ENCODE data around the gene EIF3A.

Gene EIF3A

DNA sequence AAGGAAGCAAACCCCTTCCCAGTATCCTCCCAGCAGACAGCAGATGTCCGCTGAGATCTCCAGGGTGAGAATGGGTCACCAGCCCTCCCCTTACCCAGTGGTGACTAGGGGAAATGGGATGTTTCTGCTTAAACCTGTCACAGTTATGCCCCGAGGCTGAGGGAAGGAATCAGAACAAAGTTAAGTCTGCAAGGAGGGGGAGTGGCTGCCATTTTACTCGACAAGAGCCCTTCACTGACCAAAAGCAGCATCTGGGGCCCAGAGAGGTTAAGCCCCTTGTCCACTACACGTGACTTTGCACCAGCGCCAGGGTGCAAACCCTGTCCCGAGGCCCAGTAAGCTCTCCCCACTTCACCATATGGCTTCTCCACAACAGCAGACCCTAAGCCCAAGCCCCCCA lies 55.7 kb downstream of the EIF3A start:
- Histone ChIP-seq H3K27ac (ENCODE audit: low read depth, low read length) (no peak overlapping the region), H3F3A (ENCODE audit: insufficient read depth) (no peaks in the 10 kb centered on the region), H3K9me2 (replicated peaks; ENCODE audit: insufficient read depth, low read length) (no peaks in the 10 kb centered on the region), H3K79me2 (ENCODE audit: insufficient read depth, low read length) (no peaks in the 10 kb centered on the region), H3K4me2 (ENCODE audit: low read depth, low read length, poor library complexity, severe bottlenecking) (no peak overlapping the region), H4K20me1 (ENCODE audit: low read depth, low read length) (no peaks in the 10 kb centered on the region), H3K9me3 (ENCODE audit: insufficient read depth, low read length) (no peaks in the 10 kb centered on the region), H3K4me3 (ENCODE audit: insufficient read depth, low read length, poor library complexity, severe bottlenecking) (no peak overlapping the region), H3K27me3 (ENCODE audit: low read length) (no peaks in the 10 kb centered on the region), H3K36me3 (ENCODE audit: low read length) (no peaks in the 10 kb centered on the region), H2AFZ (ENCODE audit: low read depth, low read length, severe bottlenecking) (no peak overlapping the region), H3K9ac (ENCODE audit: low read length) (no peak overlapping the region)
- no peak for TF ChIP-seq CTCF (IDR thresholded peaks at IDR 0.05; ENCODE audit: insufficient read depth, low read length, poor library complexity, severe bottlenecking)
- no peak for TF ChIP-seq EZH2phosphoT487 (conservative IDR thresholded peaks at IDR 0.05; ENCODE audit: low read length)

- no peak for TF ChIP-seq CTCF (IDR thresholded peaks at IDR 0.05; ENCODE audit: insufficient read depth, low read length, poor library complexity, severe bottlenecking)
- TF ChIP-seq EZH2phosphoT487 (conservative IDR thresholded peaks at IDR 0.05; ENCODE audit: low read length) = no peak
- H2AFZ ChIP-seq (ENCODE audit: low read depth, low read length, severe bottlenecking) = no peak overlapping the region
- H3K79me2 ChIP-seq (ENCODE audit: insufficient read depth, low read length) = no peaks in the 10 kb centered on the region
- H3F3A ChIP-seq (ENCODE audit: insufficient read depth) = no peaks in the 10 kb centered on the region
- H3K9me2 ChIP-seq (replicated peaks; ENCODE audit: insufficient read depth, low read length) = no peaks in the 10 kb centered on the region
- no peaks in the 10 kb centered on the region for H3K27me3 ChIP-seq (ENCODE audit: low read length)
- H3K9ac ChIP-seq (ENCODE audit: low read length) = no peak overlapping the region
- no peak overlapping the region for H3K27ac ChIP-seq (ENCODE audit: low read depth, low read length)
- no peaks in the 10 kb centered on the region for H3K36me3 ChIP-seq (ENCODE audit: low read length)
- H4K20me1 ChIP-seq (ENCODE audit: low read depth, low read length) = no peaks in the 10 kb centered on the region
- no peak overlapping the region for H3K4me3 ChIP-seq (ENCODE audit: insufficient read depth, low read length, poor library complexity, severe bottlenecking)
- H3K9me3 ChIP-seq (ENCODE audit: insufficient read depth, low read length) = no peaks in the 10 kb centered on the region
- H3K4me2 ChIP-seq (ENCODE audit: low read depth, low read length, poor library complexity, severe bottlenecking) = no peak overlapping the region
Observed at GRCh38 chr10:119023553-119023868, 57.1 kb downstream of the EIF3A start.

DNA sequence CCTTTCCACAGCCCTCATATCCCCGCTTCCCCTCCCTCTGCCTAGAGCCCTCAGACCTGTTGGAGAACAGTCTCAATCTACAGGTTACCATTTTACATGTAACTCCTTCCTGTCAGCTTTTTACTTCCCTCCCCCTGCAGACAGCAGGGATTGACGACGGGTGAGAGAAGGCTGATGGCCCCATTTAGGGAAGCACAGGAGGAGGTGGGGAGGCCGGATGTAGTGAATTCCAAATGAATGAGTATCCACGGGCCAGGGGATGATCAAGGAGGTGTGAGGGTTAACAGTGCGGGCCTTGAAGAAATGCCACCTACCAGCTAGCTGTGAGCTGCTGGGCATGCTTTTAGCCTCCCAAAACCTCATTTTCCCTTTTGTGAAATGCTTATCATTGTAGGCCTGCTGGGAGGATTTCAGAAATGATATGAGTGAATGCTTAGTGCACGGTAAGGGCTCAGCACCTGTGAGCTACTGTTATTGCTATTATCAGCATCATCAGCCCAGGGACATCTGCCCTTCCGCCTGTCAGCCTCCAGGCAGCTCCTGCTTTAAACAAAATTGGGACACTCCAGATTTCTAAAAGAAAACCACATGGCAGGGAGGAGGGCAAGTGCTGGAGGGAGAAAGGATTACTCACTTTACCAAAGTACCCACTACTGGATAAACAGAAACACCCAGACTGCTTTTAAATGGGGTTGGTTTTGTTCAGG lies 57.6 kb downstream of the EIF3A start:
- no peaks in the 10 kb centered on the region for H3K36me3 ChIP-seq (ENCODE audit: low read length)
- H3K27me3 ChIP-seq (ENCODE audit: low read length) = no peaks in the 10 kb centered on the region
- no peaks in the 10 kb centered on the region for H3K9me2 ChIP-seq (replicated peaks; ENCODE audit: insufficient read depth, low read length)
- H2AFZ ChIP-seq (ENCODE audit: low read depth, low read length, severe bottlenecking) = no peak overlapping the region
- H4K20me1 ChIP-seq (ENCODE audit: low read depth, low read length) = no peaks in the 10 kb centered on the region
- no peak overlapping the region for H3K9ac ChIP-seq (ENCODE audit: low read length)
- H3K79me2 ChIP-seq (ENCODE audit: insufficient read depth, low read length) = no peaks in the 10 kb centered on the region
- no peak overlapping the region for H3K27ac ChIP-seq (ENCODE audit: low read depth, low read length)
- H3K4me3 ChIP-seq (ENCODE audit: insufficient read depth, low read length, poor library complexity, severe bottlenecking) = no peak overlapping the region
- TF ChIP-seq CTCF (IDR thresholded peaks at IDR 0.05; ENCODE audit: insufficient read depth, low read length, poor library complexity, severe bottlenecking) (no peak), EZH2phosphoT487 (conservative IDR thresholded peaks at IDR 0.05; ENCODE audit: low read length) (no peak)
- no peak overlapping the region for H3K4me2 ChIP-seq (ENCODE audit: low read depth, low read length, poor library complexity, severe bottlenecking)
- H3F3A ChIP-seq (ENCODE audit: insufficient read depth) = no peaks in the 10 kb centered on the region
- H3K9me3 ChIP-seq (ENCODE audit: insufficient read depth, low read length) = no peaks in the 10 kb centered on the region
